ENCODE results near the gene EPX.

The EPX gene

GRCh38 chr17:58193641-58194255 lies 1.2 kb downstream of the EPX start:
- no peak overlapping the region for H3K4me3 ChIP-seq
- TF ChIP-seq CTCF (IDR thresholded peaks at IDR 0.05) = no peak
- no peak for DNase-seq (ENCODE audit: low spot score)
- no peak overlapping the region for H3K27ac ChIP-seq

DNA sequence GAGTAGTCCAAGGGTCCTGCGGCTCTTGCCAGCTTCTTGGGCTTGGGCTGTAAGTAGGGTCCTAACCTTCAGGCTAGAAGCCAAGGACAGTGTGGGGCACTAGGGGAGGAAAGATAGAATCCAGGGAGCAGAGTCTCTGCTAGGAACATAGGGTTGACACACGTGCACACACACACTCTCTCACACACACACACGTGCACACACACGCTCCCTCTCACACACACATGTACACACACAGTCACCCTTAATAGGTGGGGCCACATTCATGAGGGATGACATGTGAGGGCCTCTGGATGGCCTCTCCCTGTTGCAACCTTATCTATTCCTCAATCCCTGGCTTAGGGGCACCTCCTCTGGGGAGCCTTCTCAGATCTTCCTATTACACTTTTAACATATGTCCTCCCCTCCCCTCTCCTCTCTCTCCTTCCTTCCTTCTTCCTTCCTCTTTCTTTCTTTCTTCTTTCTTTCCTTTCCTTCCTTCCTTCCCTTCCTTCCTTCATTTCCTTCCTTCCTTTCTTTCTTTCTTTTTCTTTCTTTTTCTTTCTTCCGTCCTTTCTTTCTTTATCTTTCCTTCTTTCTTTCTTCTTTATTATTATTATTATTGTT lies 3.1 kb downstream of the EPX start:
- TF ChIP-seq CTCF (IDR thresholded peaks at IDR 0.05) = no peak
- no peak overlapping the region for H3K27ac ChIP-seq
- H3K4me3 ChIP-seq = no peak overlapping the region
- DNase-seq (ENCODE audit: low spot score) = no peak

- Histone ChIP-seq H3K27ac (no peak overlapping the region), H3K4me3 (no peak overlapping the region)
- TF ChIP-seq CTCF (IDR thresholded peaks at IDR 0.05) = no peak
- no peak for DNase-seq (ENCODE audit: low spot score)
Measured at GRCh38 chr17:58196610-58197009, 4.1 kb downstream of the EPX start.

GRCh38 chr17:58200024-58200633 lies 7.6 kb downstream of the EPX start:
- Histone ChIP-seq H3K27ac (no peak overlapping the region), H3K4me3 (no peak overlapping the region)
- DNase-seq (ENCODE audit: low spot score) = no peak
- no peak for TF ChIP-seq CTCF (IDR thresholded peaks at IDR 0.05)

DNA sequence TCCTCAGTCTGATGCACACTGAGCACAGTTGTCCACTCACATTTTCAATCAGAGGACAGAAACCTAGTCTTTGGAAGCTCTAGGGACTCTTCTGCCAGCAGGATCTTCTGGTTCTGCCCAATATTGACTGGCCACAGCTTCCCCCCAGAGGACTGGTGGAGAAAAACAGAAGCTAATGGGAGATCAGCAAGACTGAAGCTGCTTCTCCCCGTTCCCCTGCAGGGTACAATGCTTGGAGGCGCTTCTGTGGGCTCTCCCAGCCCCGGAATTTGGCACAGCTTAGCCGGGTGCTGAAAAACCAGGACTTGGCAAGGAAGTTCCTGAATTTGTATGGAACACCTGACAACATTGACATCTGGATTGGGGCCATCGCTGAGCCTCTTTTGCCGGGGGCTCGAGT lies 10.3 kb downstream of the EPX start:
- TF ChIP-seq CTCF (IDR thresholded peaks at IDR 0.05) = no peak
- Histone ChIP-seq H3K27ac (no peak overlapping the region), H3K4me3 (no peak overlapping the region)
- DNase-seq (ENCODE audit: low spot score) = no peak

DNA sequence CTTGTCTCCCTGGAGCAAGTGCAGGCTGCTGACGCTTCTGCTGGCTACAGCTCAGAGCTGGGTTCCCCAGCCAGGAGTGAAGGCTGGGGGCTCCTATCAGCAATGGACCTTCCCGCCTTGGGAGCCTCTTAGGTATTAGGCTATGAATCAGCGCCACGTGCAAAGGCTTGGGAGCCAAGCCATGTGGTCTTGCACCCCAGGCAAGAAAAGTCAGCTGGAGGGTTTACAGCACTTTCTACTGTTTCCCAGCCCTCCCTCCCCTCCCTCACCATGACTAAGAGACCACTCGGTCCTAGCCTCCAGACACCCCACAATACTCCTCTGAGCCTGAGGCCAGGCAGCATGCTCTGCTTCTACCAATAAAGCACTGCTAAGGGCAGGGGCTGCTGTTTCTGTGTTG lies 12.3 kb downstream of the EPX start:
- TF ChIP-seq CTCF (IDR thresholded peaks at IDR 0.05) = no peak
- no peak overlapping the region for H3K27ac ChIP-seq
- DNase-seq (ENCODE audit: low spot score) = no peak
- H3K4me3 ChIP-seq = no peak overlapping the region

GRCh38 chr17:58205936-58206335 lies 13.4 kb downstream of the EPX start:
- no peak for TF ChIP-seq CTCF (IDR thresholded peaks at IDR 0.05)
- DNase-seq (ENCODE audit: low spot score) = no peak
- no peak overlapping the region for H3K27ac ChIP-seq
- H3K4me3 ChIP-seq = no peak overlapping the region

Measured in coronary artery (tissue), 2 donors.